Right atrium auricular region (tissue), 2 donors: Measurements from ENCODE around the gene PCTP. TPM values are rescaled to one million over a fixed set of nuclear protein-coding genes. Genes with fewer than 3 reads are reported as not detected.
A peak's percentile ranks its signal among the peaks of the same experiment; 100 is the strongest.

ENCODE experiments used
- DNase-seq: peaks from one replicate; pipeline ENCODE4 v3.0.0-alpha.2; 2019; ENCODE audit warnings: low spot score
- H3K27ac ChIP-seq, 2 donors: fragments of 200-600 bp; sonication (generic); 1 replicate in 1 of 2; 2 replicates in 1 of 2; pipeline ENCODE4 v1.5.1; 2016 to 2019
- H3K27me3 ChIP-seq, 2 donors: fragments of 200-600 bp; sonication (generic); one replicate each; pipeline versions ENCODE4 v1.5.1 to v1.6.0; 2017 to 2019
- H3K36me3 ChIP-seq: fragments of 200-600 bp; sonication (generic); one replicate; pipeline ENCODE4 v1.5.1; 2016
- H3K4me1 ChIP-seq, 2 donors: fragments of 200-600 bp; sonication (generic); one replicate each; pipeline versions ENCODE4 v1.5.1 to v1.6.0; 2017 to 2019
- H3K4me3 ChIP-seq, 2 donors: fragments of 200-600 bp; sonication (generic); 1 replicate in 1 of 2; 2 replicates in 1 of 2; pipeline ENCODE4 v1.5.1; 2017 to 2019; ENCODE audit warnings: mild to moderate bottlenecking in 1 of 2, moderate library complexity in 1 of 2
- H3K9me3 ChIP-seq, 2 donors: fragments of 200-600 bp; sonication (generic); one replicate each; pipeline ENCODE4 v1.5.1; 2019
- CTCF ChIP-seq, 2 donors: fragments of 200-600 bp; sonication (generic); IDR thresholded peaks; one replicate each; pipeline ENCODE4 v1.5.1; 2019; ENCODE audit warnings: antibody characterized with exemption in 2 of 2
- total RNA-seq, 2 donors: library from RNA; depleted of rRNA; stranded (reverse); fragments of >200 nt; gene quantifications; one replicate each; pipeline ENCODE4 v1.1.0, GENCODE V29; 2016

Gene PCTP
- total RNA-seq, 2 donors from 2014 or later = 15.1 to 27.0 TPM

- no peaks in the 10 kb centered on the region for H3K9me3 ChIP-seq
- DNase-seq = no peak
- peak; percentile 68 to 77 for TF ChIP-seq CTCF (IDR thresholded peaks at IDR 0.05)
- peaks cover 0 to 27% of the 10 kb centered on the region in 2 donors for H3K4me1 ChIP-seq
- H3K27ac ChIP-seq = no peak overlapping the region
- no peaks in the 10 kb centered on the region for H3K36me3 ChIP-seq
- no peak overlapping the region for H3K4me3 ChIP-seq
- no peaks in the 10 kb centered on the region for H3K27me3 ChIP-seq
These were observed 15.0 kb upstream of the PCTP start for GRCh38 chr17:55735731-55736405.

GRCh38 chr17:55737976-55738501 is 12.8 kb upstream of the PCTP start:
- Histone ChIP-seq H3K27me3 (no peaks in the 10 kb centered on the region), H3K4me1 (peaks cover 0 to 17% of the 10 kb centered on the region in 2 donors), H3K4me3 (no peak overlapping the region), H3K9me3 (no peaks in the 10 kb centered on the region), H3K36me3 (no peaks in the 10 kb centered on the region), H3K27ac (no peak overlapping the region)
- no peak for DNase-seq
- no peak for TF ChIP-seq CTCF (IDR thresholded peaks at IDR 0.05)

DNA sequence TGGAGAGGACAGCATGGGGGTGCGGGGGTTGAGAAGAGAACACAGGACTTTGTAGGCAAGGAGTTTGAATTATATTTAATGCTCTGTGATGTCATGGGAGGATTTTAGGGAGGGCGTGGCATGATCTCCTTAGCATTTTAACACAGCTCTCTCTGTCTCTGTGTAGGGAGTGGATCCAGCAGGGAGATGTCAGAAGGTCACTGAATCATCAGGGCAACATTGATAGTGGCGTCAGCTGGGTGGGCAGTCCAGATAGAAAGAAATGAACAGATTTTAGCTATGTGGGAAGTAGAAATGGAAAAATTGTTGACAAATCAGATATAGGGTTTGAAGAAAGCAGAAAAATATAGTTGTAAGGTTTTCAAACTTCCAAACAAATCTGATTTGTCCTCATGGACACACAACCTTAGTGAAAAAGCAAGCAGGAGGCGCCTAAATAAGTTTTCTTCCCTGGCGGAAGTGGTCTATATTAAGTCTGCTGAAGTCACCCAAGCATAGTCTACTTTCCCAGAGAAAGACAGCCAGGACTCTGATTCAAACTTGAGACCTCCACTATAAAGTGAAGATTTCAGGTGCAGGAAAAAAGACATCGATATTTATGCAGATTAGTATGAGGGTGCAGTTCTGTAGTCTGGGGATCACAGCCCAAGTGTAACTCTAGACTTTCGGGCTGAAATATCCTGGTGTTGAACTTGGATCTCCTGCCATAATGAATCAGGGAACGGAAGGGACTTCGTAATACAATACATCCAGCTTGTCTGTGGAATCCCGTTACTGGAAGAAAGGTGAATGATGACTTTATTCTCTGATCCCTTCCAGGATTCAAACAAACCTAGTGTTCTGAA is 10.1 kb upstream of the PCTP start:
- Histone ChIP-seq H3K4me1 (no peaks in the 10 kb centered on the region), H3K9me3 (no peaks in the 10 kb centered on the region), H3K27me3 (no peaks in the 10 kb centered on the region), H3K4me3 (no peak overlapping the region), H3K36me3 (no peaks in the 10 kb centered on the region), H3K27ac (no peak overlapping the region)
- DNase-seq = no peak
- no peak for TF ChIP-seq CTCF (IDR thresholded peaks at IDR 0.05)

GRCh38 chr17:55741356-55741700 is 9.5 kb upstream of the PCTP start:
- H3K27ac ChIP-seq = no peak overlapping the region
- DNase-seq = no peak
- H3K36me3 ChIP-seq = no peaks in the 10 kb centered on the region
- no peak for TF ChIP-seq CTCF (IDR thresholded peaks at IDR 0.05)
- H3K9me3 ChIP-seq = no peaks in the 10 kb centered on the region
- no peak overlapping the region for H3K4me3 ChIP-seq
- H3K27me3 ChIP-seq = no peaks in the 10 kb centered on the region
- no peaks in the 10 kb centered on the region for H3K4me1 ChIP-seq

- Histone ChIP-seq H3K27me3 (no peaks in the 10 kb centered on the region), H3K27ac (no peak overlapping the region), H3K36me3 (no peaks in the 10 kb centered on the region), H3K4me1 (no peaks in the 10 kb centered on the region), H3K4me3 (no peak overlapping the region), H3K9me3 (no peaks in the 10 kb centered on the region)
- TF ChIP-seq CTCF (IDR thresholded peaks at IDR 0.05) = no peak
- DNase-seq = no peak
These were observed 8.4 kb upstream of the PCTP start for GRCh38 chr17:55742272-55743102.
